Spleen (tissue), 11 donors: Measurements from ENCODE around the gene ADD1. TPM values are rescaled to one million over a fixed set of nuclear protein-coding genes. Genes with fewer than 3 reads are reported as not detected.
A peak's percentile ranks its signal among the peaks of the same experiment; 100 is the strongest.

ENCODE experiments used
- DNase-seq: peaks from one replicate; pipeline ENCODE4 v3.0.0-alpha.2; 2020
- H3K27ac ChIP-seq, 8 donors: fragments of 200-600 bp; sonication (generic) in 7 of 8; 1 replicate in 4 of 8; 2 replicates in 4 of 8; pipeline versions ENCODE4 v1.5.0 to v1.8.0; 2016 to 2021; ENCODE audit warnings: inconsistent platforms in 4 of 8, mild to moderate bottlenecking in 4 of 8, moderate library complexity in 1 of 8
- H3K27me3 ChIP-seq, 7 donors: fragments of 200-600 bp; sonication (generic) in 6 of 7; replicated peaks in 1 of 7; 1 replicate in 4 of 7; 2 replicates in 3 of 7; pipeline versions ENCODE4 v1.5.0 to v1.8.0; 2016 to 2021; ENCODE audit warnings: inconsistent platforms in 3 of 7, mild to moderate bottlenecking in 1 of 7
- H3K36me3 ChIP-seq, 6 donors: fragments of 200-600 bp; sonication (generic) in 5 of 6; 1 replicate in 4 of 6; 2 replicates in 2 of 6; pipeline versions ENCODE4 v1.5.0 to v1.8.0; 2016 to 2021; ENCODE audit warnings: inconsistent platforms in 2 of 6
- H3K4me1 ChIP-seq, 6 donors: fragments of 200-600 bp; sonication (generic) in 5 of 6; 1 replicate in 3 of 6; 2 replicates in 3 of 6; pipeline versions ENCODE4 v1.5.0 to v1.8.0; 2016 to 2021; ENCODE audit warnings: inconsistent platforms in 3 of 6
- H3K4me3 ChIP-seq, 8 donors: fragments of 200-600 bp; sonication (generic) in 7 of 8; 1 replicate in 4 of 8; 2 replicates in 4 of 8; pipeline versions ENCODE4 v1.5.0 to v1.8.0; 2016 to 2021; ENCODE audit warnings: inconsistent platforms in 4 of 8, mild to moderate bottlenecking in 4 of 8, moderate library complexity in 2 of 8
- H3K9me3 ChIP-seq, 8 donors: fragments of 200-600 bp; sonication (generic) in 7 of 8; 1 replicate in 4 of 8; 2 replicates in 4 of 8; pipeline versions ENCODE4 v1.5.0 to v1.8.0; 2016 to 2021; ENCODE audit warnings: inconsistent platforms in 4 of 8
- CTCF ChIP-seq, 11 experiments: fragments of 200-600 bp in 7 of 11; fragments of 450-650 bp in 4 of 11; sonication (generic) in 4 of 11; IDR thresholded peaks in 8 of 11; conservative IDR thresholded peaks in 3 of 11; 1 replicate in 7 of 11; 2 replicates in 4 of 11; pipeline versions ENCODE4 v1.4.0 to v1.8.0; 2016 to 2021; ENCODE audit warnings: antibody characterized with exemption in 11 of 11, inconsistent platforms in 4 of 11, mild to moderate bottlenecking in 1 of 11
- POLR2A ChIP-seq, 3 donors: fragments of 450-650 bp; IDR thresholded peaks; one replicate each; pipeline ENCODE4 v1.5.1; 2017; ENCODE audit warnings: antibody characterized with exemption in 3 of 3, mild to moderate bottlenecking in 1 of 3
- POLR2AphosphoS5 ChIP-seq, 3 donors: sonication (generic); formaldehyde crosslinking; IDR thresholded peaks; one replicate each; pipeline ENCODE4 v1.5.1; 2017; ENCODE audit warnings: antibody characterized with exemption in 3 of 3
- WGBS, 5 donors: extraction: QIAGEN DNeasy Blood & Tissue Kit in 3 of 5; methylation state at CpG; one replicate each; pipeline versions ENCODE4 v1.1.5 to v1.1.7; 2013 to 2018; 5-methylcytosine and 5-hydroxymethylcytosine counted together
- intact Hi-C: fragments of 100-400 bp; cut with DNase I; formaldehyde crosslinking; loops from one replicate; pipeline ENCODE4 v1.15.0; 2023; ENCODE audit warnings: low total_unique reads
- polyA plus RNA-seq, 3 donors: library from polyadenylated mRNA; stranded (reverse); fragments of 200-250 nt; gene quantifications; one replicate each; pipeline ENCODE4 v1.2.1, GENCODE V29; 2013
- total RNA-seq, 7 donors: library from RNA; depleted of rRNA in 3 of 7; stranded (reverse); fragments of >200 nt in 3 of 7; fragmentation: NEBNext Ultra II Directional in 4 of 7; extraction: Animal tissue kit (Norgen Biotek cat#: 25700) in 4 of 7; gene quantifications; one replicate each; pipeline versions ENCODE4 v1.1.0 to v1.2.1, GENCODE V29; 2016 to 2021
- donor health status: healthy with polysubstance abuse.
- donor health status: DM: no; HTN: no; CAD: no; lungs with moderate emphysema.
- donor health status: DM: no; HTN: no; CAD: no.
- donor health status: Bipolar disorder and iron deficiency.
- donor health status: healthy.
- donor health status: DM: no; HTN: no; CAD: no.
- donor health status: DM: yes; HTN: yes; CAD: no.

Gene ADD1
- total and polyA plus RNA-seq, 10 donors, result 175 to 348 (median 265) TPM

GRCh38 chr4:2800691-2801596 lies 42.7 kb upstream of the ADD1 start:
- peaks cover 0 to 41% (median 0%) of the 10 kb centered on the region in 6 donors for H3K36me3 ChIP-seq
- peak; percentile 95 for DNase-seq
- peak overlapping the region; percentile 79 to 98 (median 88) for H3K27ac ChIP-seq
- no peaks in the 10 kb centered on the region for H3K9me3 ChIP-seq
- no peaks in the 10 kb centered on the region for H3K27me3 ChIP-seq
- H3K4me1 ChIP-seq, result peaks cover 76 to 100% (median 97%) of the 10 kb centered on the region in 6 donors
- 24 to 30% (median 30%) methylated on average over 26 to 29 of the region's 29 CpGs for WGBS, 5 donors
- TF ChIP-seq POLR2AphosphoS5 (IDR thresholded peaks at IDR 0.05) (peak; percentile 70 to 87 (median 83)), POLR2A (IDR thresholded peaks at IDR 0.05) (no peak)
- intact Hi-C loops, result no loop called here
- H3K4me3 ChIP-seq, result peak overlapping the region in 7 of 8 donors; percentile 24 to 67 (median 37)

GRCh38 chr4:2802618-2803531 lies 40.8 kb upstream of the ADD1 start:
- no peak for TF ChIP-seq POLR2A (IDR thresholded peaks at IDR 0.05)
- TF ChIP-seq POLR2AphosphoS5 (IDR thresholded peaks at IDR 0.05), result peak in 2 of 3 donors; percentile 28 to 59
- H3K4me3 ChIP-seq, result peak overlapping the region in 1 of 8 donors; percentile 4
- peaks cover 0 to 43% (median 0%) of the 10 kb centered on the region in 6 donors for H3K36me3 ChIP-seq
- intact Hi-C loops, result no loop called here
- peak; percentile 75 for DNase-seq
- H3K27me3 ChIP-seq, result no peaks in the 10 kb centered on the region
- WGBS, 5 donors, result 87 to 94% (median 93%) methylated on average over 15 to 27 of the region's 27 CpGs
- peak overlapping the region in 6 of 8 donors; percentile 21 to 98 (median 87) for H3K27ac ChIP-seq
- peaks cover 80 to 100% (median 97%) of the 10 kb centered on the region in 6 donors for H3K4me1 ChIP-seq
- no peaks in the 10 kb centered on the region for H3K9me3 ChIP-seq

GRCh38 chr4:2803624-2804448 lies 39.8 kb upstream of the ADD1 start:
- no peaks in the 10 kb centered on the region for H3K9me3 ChIP-seq
- peaks cover 77 to 98% (median 95%) of the 10 kb centered on the region in 6 donors for H3K4me1 ChIP-seq
- peak overlapping the region in 1 of 8 donors; percentile 46 for H3K4me3 ChIP-seq
- intact Hi-C loops, result no loop called here
- DNase-seq, result peak; percentile 75
- peaks cover 0 to 48% (median 0%) of the 10 kb centered on the region in 6 donors for H3K36me3 ChIP-seq
- TF ChIP-seq CTCF (IDR thresholded peaks at IDR 0.05 in 8 of 11, conservative IDR thresholded peaks at IDR 0.05 in 3 of 11) (no peak), POLR2A (IDR thresholded peaks at IDR 0.05) (no peak), POLR2AphosphoS5 (IDR thresholded peaks at IDR 0.05) (peak in 1 of 3 donors; percentile 46)
- H3K27me3 ChIP-seq, result no peaks in the 10 kb centered on the region
- peak overlapping the region in 6 of 8 donors; percentile 70 to 98 (median 88) for H3K27ac ChIP-seq
- WGBS, 5 donors, result 79 to 91% (median 81%) methylated on average over 19 to 20 of the region's 20 CpGs

GRCh38 chr4:2804449-2804972 lies 39.1 kb upstream of the ADD1 start:
- WGBS, 5 donors, result 53 to 75% (median 69%) methylated on average over 8 to 10 of the region's 10 CpGs
- peaks cover 73 to 97% (median 92%) of the 10 kb centered on the region in 6 donors for H3K4me1 ChIP-seq
- TF ChIP-seq POLR2AphosphoS5 (IDR thresholded peaks at IDR 0.05) (peak in 1 of 3 donors; percentile 31), CTCF (IDR thresholded peaks at IDR 0.05 in 8 of 11, conservative IDR thresholded peaks at IDR 0.05 in 3 of 11) (no peak)
- peak; percentile 75 for DNase-seq
- H3K36me3 ChIP-seq, result peaks cover 0 to 50% (median 0%) of the 10 kb centered on the region in 6 donors
- intact Hi-C loops, result no loop called here
- no peaks in the 10 kb centered on the region for H3K27me3 ChIP-seq
- H3K9me3 ChIP-seq, result no peaks in the 10 kb centered on the region
- H3K27ac ChIP-seq, result peak overlapping the region in 6 of 8 donors; percentile 70 to 98 (median 88)
- peak overlapping the region in 1 of 8 donors; percentile 46 for H3K4me3 ChIP-seq
